ENCODE data around the gene ATP2B2. TPM values are rescaled to one million over a fixed set of nuclear protein-coding genes. Genes with fewer than 3 reads are reported as not detected.

Gene ATP2B2
- total RNA-seq, 1 donor from 2014 or later, result not detected

GRCh38 chr3:10371789-10372188 is 133.6 kb downstream of the ATP2B2 start:
- Histone ChIP-seq H3K27ac (replicated peaks) (no peak overlapping the region), H3K4me1 (peaks cover 8% of the 10 kb centered on the region), H3K27me3 (ENCODE audit: low read depth) (no peaks in the 10 kb centered on the region), H3K4me3 (no peak overlapping the region), H3K9me3 (replicated peaks) (peaks cover 6% of the 10 kb centered on the region), H3K36me3 (no peaks in the 10 kb centered on the region)
- TF ChIP-seq CTCF (IDR thresholded peaks at IDR 0.05; ENCODE audit: borderline replicate concordance), result no peak
- DNase-seq, result no peak
- intact Hi-C loops (cut with micrococcal nuclease), result no loop called here

- no peaks in the 10 kb centered on the region for H3K27me3 ChIP-seq (ENCODE audit: low read depth)
- no peak for DNase-seq
- H3K27ac ChIP-seq (replicated peaks), result no peak overlapping the region
- intact Hi-C loops (cut with micrococcal nuclease), result no loop called here
- H3K4me3 ChIP-seq, result no peak overlapping the region
- TF ChIP-seq CTCF (IDR thresholded peaks at IDR 0.05; ENCODE audit: borderline replicate concordance), result no peak
- peaks cover 6% of the 10 kb centered on the region for H3K9me3 ChIP-seq (replicated peaks)
- H3K4me1 ChIP-seq, result peaks cover 2% of the 10 kb centered on the region
- H3K36me3 ChIP-seq, result no peaks in the 10 kb centered on the region
These were observed 134.2 kb downstream of the ATP2B2 start for GRCh38 chr3:10371167-10371566.

- Histone ChIP-seq H3K36me3 (no peaks in the 10 kb centered on the region), H3K27me3 (ENCODE audit: low read depth) (no peaks in the 10 kb centered on the region), H3K4me1 (no peaks in the 10 kb centered on the region), H3K27ac (replicated peaks) (no peak overlapping the region), H3K4me3 (no peak overlapping the region), H3K9me3 (replicated peaks) (peaks cover 6% of the 10 kb centered on the region)
- intact Hi-C loops (cut with micrococcal nuclease), result no loop called here
- TF ChIP-seq CTCF (IDR thresholded peaks at IDR 0.05; ENCODE audit: borderline replicate concordance), result no peak
- DNase-seq, result no peak
These were observed 135.0 kb downstream of the ATP2B2 start for GRCh38 chr3:10370429-10370828.

- H3K27me3 ChIP-seq (ENCODE audit: low read depth), result no peaks in the 10 kb centered on the region
- H3K4me1 ChIP-seq, result no peaks in the 10 kb centered on the region
- peaks cover 7% of the 10 kb centered on the region for H3K9me3 ChIP-seq (replicated peaks)
- TF ChIP-seq CTCF (IDR thresholded peaks at IDR 0.05; ENCODE audit: borderline replicate concordance), result no peak
- H3K4me3 ChIP-seq, result no peak overlapping the region
- intact Hi-C loops (cut with micrococcal nuclease), result no loop called here
- DNase-seq, result no peak
- H3K36me3 ChIP-seq, result no peaks in the 10 kb centered on the region
- no peak overlapping the region for H3K27ac ChIP-seq (replicated peaks)
These were observed 136.9 kb downstream of the ATP2B2 start for GRCh38 chr3:10368512-10368911.

- intact Hi-C loops (cut with micrococcal nuclease), result no loop called here
- peaks cover 2% of the 10 kb centered on the region for H3K27me3 ChIP-seq (ENCODE audit: low read depth)
These were observed 137.9 kb downstream of the ATP2B2 start for GRCh38 chr3:10367506-10367905.

More at GRCh38 chr3:10367506-10367905, 137.9 kb downstream of the ATP2B2 start:
- Histone ChIP-seq H3K9me3 (replicated peaks) (peaks cover 12% of the 10 kb centered on the region), H3K4me3 (no peak overlapping the region), H3K4me1 (no peaks in the 10 kb centered on the region), H3K36me3 (no peaks in the 10 kb centered on the region), H3K27ac (replicated peaks) (no peak overlapping the region)
- no peak for DNase-seq
- no peak for TF ChIP-seq CTCF (IDR thresholded peaks at IDR 0.05; ENCODE audit: borderline replicate concordance)
